Activated naive CD4-positive, alpha-beta T cell treated with anti-CD3 and anti-CD28 coated beads, Interleukin-2, amount 50 U/mL, for 24 hours (primary cell): ENCODE results near the gene MYO16.
A peak's percentile ranks its signal among the peaks of the same experiment; 100 is the strongest.

Source experiments
- H3K27ac Mint-ChIP-seq: one replicate; pipeline ENCODE4 v1.8.0; 2021; ENCODE audit warnings: mild to moderate bottlenecking, mixed read lengths
- H3K27me3 Mint-ChIP-seq: one replicate; pipeline ENCODE4 v1.8.0; 2021; ENCODE audit warnings: mixed read lengths
- H3K36me3 Mint-ChIP-seq: one replicate; pipeline ENCODE4 v1.8.0; 2021; ENCODE audit warnings: mixed read lengths
- H3K4me1 Mint-ChIP-seq: one replicate; pipeline ENCODE4 v1.8.0; 2021; ENCODE audit warnings: mixed read lengths
- H3K4me3 Mint-ChIP-seq: one replicate; pipeline ENCODE4 v1.8.0; 2021; ENCODE audit warnings: mild to moderate bottlenecking, mixed read lengths
- H3K9me3 Mint-ChIP-seq: one replicate; pipeline ENCODE4 v1.8.0; 2021; ENCODE audit warnings: mixed read lengths

Gene MYO16

DNA sequence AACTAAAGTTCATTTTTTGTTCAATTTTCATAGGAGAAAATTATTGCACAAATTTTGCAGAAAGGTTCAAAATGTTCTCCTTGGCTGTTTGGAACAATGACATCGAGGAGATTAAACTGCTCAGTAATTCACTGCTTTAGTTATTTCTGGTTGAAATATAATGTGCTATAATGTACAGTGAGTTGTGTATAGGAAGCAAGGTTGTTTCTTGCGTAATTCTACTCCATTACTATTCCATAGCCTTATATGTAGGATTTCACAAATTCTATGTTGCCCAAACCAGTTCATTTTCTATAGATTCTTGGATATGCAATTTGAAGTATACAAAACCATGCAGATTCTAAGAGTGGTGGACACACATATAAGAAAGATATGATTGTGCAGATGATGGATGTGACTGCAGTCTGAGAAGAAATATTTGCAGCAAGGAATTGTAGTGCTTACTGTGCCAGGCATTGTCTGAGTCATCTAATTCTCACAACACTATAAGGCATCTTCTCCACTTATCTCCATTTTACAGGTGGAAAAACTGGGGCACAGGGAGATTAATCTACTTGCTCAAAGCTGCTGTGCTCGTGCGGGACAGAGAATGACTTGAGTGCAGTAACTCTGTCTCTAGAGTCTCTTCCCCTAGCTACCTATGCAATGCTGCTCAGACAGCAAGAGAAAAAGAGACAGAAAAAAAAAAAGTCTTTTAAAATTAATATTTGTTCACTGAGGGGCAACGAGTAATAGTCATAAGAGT, 515.5 kb downstream of the MYO16 start:
- H3K36me3 Mint-ChIP-seq = no peaks in the 10 kb centered on the region
- no peak overlapping the region for H3K4me3 Mint-ChIP-seq
- peaks cover 32% of the 10 kb centered on the region for H3K27me3 Mint-ChIP-seq
- H3K4me1 Mint-ChIP-seq = no peaks in the 10 kb centered on the region
- H3K9me3 Mint-ChIP-seq = no peaks in the 10 kb centered on the region
- H3K27ac Mint-ChIP-seq = no peak overlapping the region

DNA sequence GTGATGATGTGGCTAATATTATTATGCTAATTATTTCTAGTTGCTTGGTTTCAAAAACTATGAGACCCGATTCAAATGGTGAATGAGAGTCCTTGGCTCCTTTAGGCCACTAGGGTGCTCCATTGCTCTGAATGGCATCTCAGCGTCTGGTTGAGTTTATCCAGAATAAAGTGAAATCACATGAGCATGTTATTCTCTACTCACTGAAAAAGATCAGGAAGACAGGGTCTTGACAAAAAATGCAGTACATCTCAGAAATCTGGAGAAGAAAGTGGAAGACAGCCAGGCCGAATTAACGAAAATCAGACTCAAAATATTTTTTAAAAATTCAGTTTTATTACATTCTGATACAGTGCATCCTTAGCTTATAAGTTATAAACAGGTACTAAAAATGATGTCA, 516.2 kb downstream of the MYO16 start:
- no peaks in the 10 kb centered on the region for H3K4me1 Mint-ChIP-seq
- peaks cover 31% of the 10 kb centered on the region for H3K27me3 Mint-ChIP-seq
- no peaks in the 10 kb centered on the region for H3K9me3 Mint-ChIP-seq

DNA sequence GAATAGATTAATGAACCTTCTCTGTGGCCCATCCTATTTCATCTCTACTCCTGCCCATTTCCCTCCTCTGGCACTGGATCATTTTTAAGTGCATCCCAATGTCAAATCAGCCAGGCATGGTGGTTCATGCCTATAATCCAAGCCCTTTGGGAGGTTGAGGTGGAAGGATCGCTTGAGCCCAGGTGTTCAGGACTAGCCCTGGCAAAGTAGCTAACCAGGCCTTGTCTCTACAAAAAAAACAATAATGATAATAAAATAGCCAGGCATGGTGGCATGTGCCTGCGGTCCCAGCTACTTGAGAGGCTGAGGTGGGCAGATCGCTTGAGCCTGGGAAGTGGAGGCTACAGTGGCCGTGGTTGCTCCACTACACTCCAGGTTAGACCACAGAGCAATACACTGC, 517.0 kb downstream of the MYO16 start:
- Mint-ChIP-seq H3K4me3 (no peak overlapping the region), H3K27ac (no peak overlapping the region), H3K27me3 (peaks cover 29% of the 10 kb centered on the region), H3K36me3 (no peaks in the 10 kb centered on the region), H3K4me1 (no peaks in the 10 kb centered on the region), H3K9me3 (no peaks in the 10 kb centered on the region)

More for the DNA sequence above, 516.2 kb downstream of the MYO16 start:
- no peaks in the 10 kb centered on the region for H3K36me3 Mint-ChIP-seq
- H3K4me3 Mint-ChIP-seq = no peak overlapping the region
- peak overlapping the region; percentile 69 for H3K27ac Mint-ChIP-seq

DNA sequence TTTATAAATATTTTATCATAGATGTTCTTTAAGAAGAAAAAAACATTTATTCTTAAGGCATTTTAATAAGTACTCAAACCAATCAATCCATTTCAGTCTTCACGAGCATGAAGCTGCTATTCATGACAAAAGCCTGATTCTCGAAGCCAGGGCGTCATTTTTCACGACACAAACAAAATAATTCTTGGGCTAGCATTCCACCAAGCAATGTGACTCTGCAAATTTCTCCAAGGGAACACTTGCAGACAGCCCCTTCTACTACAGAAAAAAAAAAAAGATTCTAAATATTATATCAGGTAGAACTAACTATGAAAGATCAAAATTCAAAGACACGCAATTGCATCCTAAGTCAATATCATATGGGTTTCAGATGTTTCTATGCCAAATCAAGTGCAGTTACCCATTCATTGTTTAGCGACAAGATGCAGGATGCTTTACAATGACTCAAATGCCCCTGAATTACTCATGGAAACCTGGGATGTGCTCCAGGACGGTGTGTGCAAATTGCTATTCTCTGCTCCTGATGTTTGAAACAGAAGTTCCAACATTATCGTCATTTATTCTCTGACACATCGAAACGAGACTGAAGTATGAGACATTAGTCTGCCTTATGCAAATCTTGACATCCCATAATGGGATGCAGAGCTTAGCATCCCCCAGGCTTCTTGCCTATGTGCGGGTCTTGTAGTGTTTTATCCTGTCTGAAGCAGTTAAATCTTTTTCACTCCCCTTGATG, 517.7 kb downstream of the MYO16 start:
- Mint-ChIP-seq H3K27ac (no peak overlapping the region), H3K27me3 (peaks cover 24% of the 10 kb centered on the region), H3K9me3 (no peaks in the 10 kb centered on the region), H3K36me3 (no peaks in the 10 kb centered on the region), H3K4me1 (no peaks in the 10 kb centered on the region), H3K4me3 (no peak overlapping the region)

DNA sequence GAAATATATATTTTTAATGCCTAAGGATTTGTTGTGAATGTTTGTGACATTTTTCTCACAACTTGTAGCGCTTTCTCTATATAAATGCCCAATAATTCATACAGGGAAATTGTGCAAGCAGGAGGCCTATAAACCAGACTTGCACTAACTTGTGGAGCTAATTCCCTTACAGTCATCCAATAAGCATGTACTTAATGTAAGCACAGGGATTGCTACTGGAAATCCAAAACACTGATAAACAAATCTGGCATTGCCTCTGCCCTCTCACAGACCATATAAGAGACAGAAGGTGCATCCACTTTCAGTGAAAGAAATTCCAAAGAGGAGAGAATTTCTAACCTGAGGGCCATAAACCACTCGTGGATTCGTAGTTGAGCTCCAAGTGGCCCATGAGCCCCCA, 518.8 kb downstream of the MYO16 start:
- peaks cover 12% of the 10 kb centered on the region for H3K27me3 Mint-ChIP-seq
- no peak overlapping the region for H3K27ac Mint-ChIP-seq
- no peaks in the 10 kb centered on the region for H3K4me1 Mint-ChIP-seq
- no peak overlapping the region for H3K4me3 Mint-ChIP-seq
- H3K36me3 Mint-ChIP-seq = no peaks in the 10 kb centered on the region
- H3K9me3 Mint-ChIP-seq = no peaks in the 10 kb centered on the region

DNA sequence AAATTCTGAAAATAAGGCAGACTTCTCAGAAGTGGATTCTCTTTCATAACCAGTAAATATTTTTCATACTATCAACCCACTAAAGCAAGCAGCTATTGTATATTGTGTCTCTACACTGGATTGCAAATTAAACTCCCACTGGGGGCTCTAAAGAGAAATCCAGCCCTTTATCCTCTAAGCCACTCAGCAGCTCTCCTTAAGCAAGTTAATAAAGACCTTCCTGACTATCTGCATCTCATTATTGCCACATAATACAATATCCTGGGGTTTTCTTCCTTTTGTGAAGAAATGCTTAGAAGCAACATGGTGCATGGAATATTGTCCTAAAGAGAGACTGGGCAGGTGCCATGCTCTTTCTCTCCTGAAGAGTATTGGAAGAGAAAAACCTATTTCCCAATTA, 521.3 kb downstream of the MYO16 start:
- H3K9me3 Mint-ChIP-seq = no peaks in the 10 kb centered on the region
- H3K27ac Mint-ChIP-seq = no peak overlapping the region
- peaks cover under 1% of the 10 kb centered on the region for H3K27me3 Mint-ChIP-seq
- no peaks in the 10 kb centered on the region for H3K4me1 Mint-ChIP-seq
- H3K4me3 Mint-ChIP-seq = no peak overlapping the region
- H3K36me3 Mint-ChIP-seq = no peaks in the 10 kb centered on the region

DNA sequence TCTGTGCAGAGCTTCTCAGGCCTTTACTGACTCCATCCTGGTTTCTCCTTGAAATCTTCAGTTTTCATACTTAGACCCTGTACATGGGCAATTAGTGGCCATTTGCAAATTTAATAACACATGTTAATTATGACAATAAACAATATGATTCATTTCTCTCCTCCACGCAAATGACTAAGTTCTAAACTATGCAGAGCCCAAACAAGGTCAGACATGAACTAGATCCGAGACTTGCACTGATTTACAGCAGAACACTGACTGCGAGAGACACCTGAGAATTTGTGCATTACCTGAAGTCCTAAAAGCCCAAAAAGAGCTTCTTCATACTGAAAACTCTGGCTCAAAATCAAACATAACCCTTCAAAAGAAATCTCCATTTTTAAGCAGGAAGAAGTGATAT, 521.8 kb downstream of the MYO16 start:
- no peaks in the 10 kb centered on the region for H3K27me3 Mint-ChIP-seq
- no peak overlapping the region for H3K4me3 Mint-ChIP-seq
- H3K36me3 Mint-ChIP-seq = no peaks in the 10 kb centered on the region
- no peaks in the 10 kb centered on the region for H3K9me3 Mint-ChIP-seq
- no peak overlapping the region for H3K27ac Mint-ChIP-seq
- no peaks in the 10 kb centered on the region for H3K4me1 Mint-ChIP-seq

DNA sequence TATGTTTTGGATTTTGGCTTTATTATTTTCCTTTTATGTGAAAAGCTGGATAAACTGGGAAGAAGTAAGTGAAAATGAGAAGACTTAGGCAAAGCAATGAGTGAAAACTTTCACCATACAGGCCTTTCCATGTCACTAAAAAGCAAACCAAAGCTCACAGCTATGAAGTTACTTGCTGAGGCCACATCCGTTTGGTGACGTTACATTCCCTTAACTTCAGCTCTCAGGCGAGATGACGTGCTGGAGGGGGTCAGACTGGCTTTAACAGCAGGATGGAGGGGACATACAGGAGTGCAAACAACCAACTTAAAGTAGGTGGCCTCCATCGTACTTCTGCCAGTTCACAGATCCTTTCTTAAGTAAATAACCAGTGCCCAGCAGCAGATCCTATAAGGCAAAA, 522.3 kb downstream of the MYO16 start:
- Mint-ChIP-seq H3K4me1 (no peaks in the 10 kb centered on the region), H3K27me3 (no peaks in the 10 kb centered on the region), H3K27ac (no peak overlapping the region), H3K36me3 (no peaks in the 10 kb centered on the region), H3K4me3 (no peak overlapping the region), H3K9me3 (no peaks in the 10 kb centered on the region)

DNA sequence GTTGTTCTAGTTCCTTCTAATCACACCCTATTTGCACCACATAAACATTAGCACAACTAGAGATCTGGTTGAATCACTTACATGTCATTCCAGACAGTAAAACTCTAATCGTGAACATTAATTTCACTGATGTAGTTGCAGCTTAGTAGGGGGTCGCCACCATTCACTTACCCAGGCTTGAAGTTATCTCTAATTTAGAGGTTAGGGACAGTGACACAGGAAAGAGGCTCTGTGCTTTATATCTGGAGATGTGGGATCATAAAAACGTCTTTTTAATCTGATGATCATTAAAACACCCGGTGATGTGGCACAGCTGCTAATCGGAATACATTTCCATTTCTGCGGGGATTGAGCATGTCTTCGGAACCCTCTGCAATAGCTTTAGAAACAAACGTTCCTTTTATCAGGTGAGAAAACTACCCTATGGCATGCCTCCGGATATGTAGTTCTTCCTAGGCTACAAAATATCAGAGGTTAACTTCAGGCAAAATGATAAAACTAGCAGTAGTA, 523.0 kb downstream of the MYO16 start:
- Mint-ChIP-seq H3K27me3 (no peaks in the 10 kb centered on the region), H3K4me1 (no peaks in the 10 kb centered on the region), H3K36me3 (no peaks in the 10 kb centered on the region), H3K9me3 (no peaks in the 10 kb centered on the region), H3K27ac (no peak overlapping the region), H3K4me3 (no peak overlapping the region)

DNA sequence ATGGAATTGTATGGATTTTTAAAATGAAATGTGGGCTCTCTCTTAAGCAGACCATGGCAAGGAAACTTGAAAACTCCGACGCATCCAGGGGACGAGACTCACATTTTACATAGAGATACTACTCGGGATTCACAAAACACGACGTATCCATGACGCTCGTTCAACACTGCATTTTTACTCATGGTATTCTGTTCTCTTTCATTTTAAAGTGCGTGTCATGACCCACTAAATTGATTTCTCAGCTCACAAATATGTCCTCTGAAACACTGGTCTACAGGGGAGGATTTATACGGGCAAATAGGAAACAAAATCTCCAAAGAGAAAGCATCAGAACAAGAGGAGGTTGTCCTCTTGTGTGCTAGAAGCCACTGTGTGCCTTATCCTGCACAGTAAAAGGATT, 523.5 kb downstream of the MYO16 start:
- no peaks in the 10 kb centered on the region for H3K36me3 Mint-ChIP-seq
- no peak overlapping the region for H3K27ac Mint-ChIP-seq

DNA sequence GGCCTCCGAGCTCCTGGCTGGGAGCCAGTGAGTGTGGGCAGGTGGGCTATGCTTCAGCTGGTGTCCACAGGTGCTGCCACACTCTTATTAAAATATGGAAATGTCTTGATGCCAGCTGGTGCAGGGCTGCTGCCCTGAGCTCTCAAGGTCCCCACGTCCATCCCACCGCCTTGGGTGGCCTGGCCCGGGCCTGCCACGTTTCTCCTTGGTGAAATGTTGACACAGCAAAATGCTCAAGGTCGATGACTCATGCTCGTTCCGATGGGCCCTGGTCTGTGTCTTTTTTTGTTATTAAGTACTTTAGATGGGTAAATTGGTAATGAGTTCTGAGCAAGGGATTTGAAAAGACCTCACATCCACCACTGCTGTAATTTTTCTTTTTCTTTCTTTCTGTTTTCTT, 524.7 kb downstream of the MYO16 start:
- Mint-ChIP-seq H3K27ac (no peak overlapping the region), H3K36me3 (no peaks in the 10 kb centered on the region), H3K9me3 (no peaks in the 10 kb centered on the region), H3K27me3 (no peaks in the 10 kb centered on the region), H3K4me1 (no peaks in the 10 kb centered on the region), H3K4me3 (no peak overlapping the region)

More for the DNA sequence above, 523.5 kb downstream of the MYO16 start:
- Mint-ChIP-seq H3K9me3 (no peaks in the 10 kb centered on the region), H3K4me3 (no peak overlapping the region), H3K4me1 (no peaks in the 10 kb centered on the region), H3K27me3 (no peaks in the 10 kb centered on the region)

DNA sequence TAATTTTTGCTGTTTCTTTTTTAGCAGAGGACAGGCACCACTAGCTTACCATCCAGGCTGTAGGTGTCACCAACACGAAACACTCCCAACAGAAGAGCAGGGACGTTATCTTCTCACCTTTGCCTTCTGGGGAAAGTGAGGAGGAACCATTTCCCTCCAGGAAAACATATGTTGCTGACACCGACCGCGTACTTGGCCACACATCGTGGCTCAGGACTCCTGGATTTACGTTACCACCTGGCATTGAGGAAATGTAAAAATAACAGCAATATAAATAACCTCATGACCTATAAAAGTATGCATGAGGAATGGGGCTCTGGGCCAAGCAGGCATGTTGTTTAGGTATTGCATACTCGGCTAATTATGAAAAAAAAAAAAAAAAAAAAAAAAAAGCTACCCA, 525.1 kb downstream of the MYO16 start:
- Mint-ChIP-seq H3K36me3 (no peaks in the 10 kb centered on the region), H3K9me3 (no peaks in the 10 kb centered on the region), H3K4me3 (no peak overlapping the region), H3K27me3 (no peaks in the 10 kb centered on the region), H3K27ac (no peak overlapping the region), H3K4me1 (no peaks in the 10 kb centered on the region)

DNA sequence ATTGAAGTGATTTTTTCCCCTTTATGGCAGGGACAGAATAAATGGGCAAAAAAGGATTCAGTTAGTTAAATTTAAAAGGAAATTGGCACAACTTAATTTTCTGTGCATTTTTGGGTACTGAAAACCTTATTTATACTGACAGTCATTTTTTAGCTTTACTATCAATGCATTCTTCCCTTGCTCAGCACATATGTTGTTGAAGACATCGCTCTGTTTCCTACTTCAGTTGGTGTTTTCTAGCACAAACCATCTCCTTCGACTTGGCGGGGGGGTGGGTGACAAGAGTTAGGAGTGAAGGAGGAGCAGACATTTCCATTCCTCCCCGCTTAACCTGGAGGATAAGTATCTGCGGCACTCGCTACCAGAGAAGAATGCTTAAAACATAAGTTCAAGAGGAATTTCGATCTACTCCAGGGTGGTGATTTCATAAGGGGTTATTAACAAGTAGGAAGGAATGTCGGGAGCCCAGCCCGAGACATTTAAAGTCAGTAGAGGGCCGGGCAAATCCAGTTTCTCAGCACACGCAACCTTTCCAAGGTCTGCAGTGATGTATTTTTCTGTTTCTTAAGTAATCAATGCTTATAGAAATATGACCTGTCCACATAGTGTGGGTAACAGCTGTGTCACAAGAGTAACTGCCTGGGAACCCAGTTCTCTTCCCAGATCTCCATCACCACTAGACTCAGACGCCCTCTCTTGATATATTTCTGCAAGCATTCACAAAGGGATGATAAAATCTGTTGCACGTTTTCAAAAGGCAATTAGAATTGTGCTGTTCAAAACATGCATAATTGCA, 525.8 kb downstream of the MYO16 start:
- H3K27ac Mint-ChIP-seq = no peak overlapping the region
- no peaks in the 10 kb centered on the region for H3K36me3 Mint-ChIP-seq
- no peaks in the 10 kb centered on the region for H3K4me1 Mint-ChIP-seq
- no peaks in the 10 kb centered on the region for H3K9me3 Mint-ChIP-seq
- no peaks in the 10 kb centered on the region for H3K27me3 Mint-ChIP-seq
- no peak overlapping the region for H3K4me3 Mint-ChIP-seq

DNA sequence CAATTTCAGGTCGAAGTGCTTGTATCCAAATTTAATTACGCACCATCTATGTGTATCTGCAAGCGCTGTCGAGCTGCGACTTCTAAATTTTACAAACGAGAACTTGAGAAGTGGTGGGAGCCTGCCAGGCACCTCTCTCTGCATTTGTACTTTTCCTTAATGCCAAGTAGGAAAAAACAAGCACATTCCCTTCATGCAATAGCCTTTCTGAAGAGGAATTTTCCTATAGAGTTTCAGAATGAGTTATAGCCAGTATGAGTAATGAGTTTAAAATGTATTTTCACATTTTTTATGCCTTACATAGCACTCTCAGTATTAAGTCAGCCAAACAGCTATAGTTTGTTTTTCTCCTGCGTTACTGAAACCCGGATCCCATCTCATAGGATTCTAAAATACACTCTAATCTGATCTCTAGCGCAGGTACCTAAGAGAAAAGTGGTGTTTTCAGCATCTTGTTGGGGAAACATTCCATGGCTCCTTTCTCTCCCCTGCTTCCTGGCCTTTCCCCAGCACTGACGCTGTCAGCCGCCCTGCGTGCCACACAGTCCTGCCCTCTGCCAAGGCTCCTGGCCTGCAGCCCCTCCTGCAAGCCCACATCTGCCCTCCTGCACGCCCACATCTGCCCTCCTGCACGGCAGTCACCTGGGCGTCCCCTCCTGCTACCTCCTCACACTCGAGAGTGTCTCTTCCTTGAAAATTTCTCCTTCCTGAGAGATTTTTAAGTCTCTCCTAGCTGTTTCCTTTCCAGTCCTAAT, 526.9 kb downstream of the MYO16 start:
- H3K9me3 Mint-ChIP-seq = no peaks in the 10 kb centered on the region
- no peaks in the 10 kb centered on the region for H3K4me1 Mint-ChIP-seq
- no peaks in the 10 kb centered on the region for H3K27me3 Mint-ChIP-seq
- no peak overlapping the region for H3K4me3 Mint-ChIP-seq
- H3K27ac Mint-ChIP-seq = no peak overlapping the region
- H3K36me3 Mint-ChIP-seq = no peaks in the 10 kb centered on the region

DNA sequence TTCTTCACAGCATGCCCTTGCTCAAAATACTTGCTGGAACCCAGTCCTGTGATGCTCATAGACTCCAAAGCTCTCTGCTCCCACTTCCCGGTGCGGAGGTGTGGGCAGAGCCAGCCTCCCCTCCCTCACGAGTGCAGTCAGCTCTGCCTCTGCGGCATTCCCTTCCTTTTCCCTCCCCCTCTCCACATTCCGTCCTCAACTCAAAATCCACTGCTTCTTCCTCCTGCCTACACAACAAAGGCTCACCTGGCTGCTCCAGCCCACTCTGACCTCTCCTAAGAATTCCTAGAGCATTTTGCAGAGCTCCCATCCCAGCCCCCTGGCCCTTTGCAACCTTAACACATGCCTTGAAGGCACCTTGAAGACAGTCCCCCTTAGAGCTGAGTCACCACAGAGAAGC, 527.9 kb downstream of the MYO16 start:
- H3K27me3 Mint-ChIP-seq = no peaks in the 10 kb centered on the region
- no peak overlapping the region for H3K27ac Mint-ChIP-seq
- H3K4me3 Mint-ChIP-seq = no peak overlapping the region
- H3K4me1 Mint-ChIP-seq = no peaks in the 10 kb centered on the region
- no peaks in the 10 kb centered on the region for H3K36me3 Mint-ChIP-seq
- H3K9me3 Mint-ChIP-seq = no peaks in the 10 kb centered on the region
